Embryonic facial prominence (tissue), 1 donor: ENCODE results near the gene MESP1.

ENCODE experiments used
- DNase-seq: peaks from one replicate; pipeline ENCODE4 v3.0.0-alpha.2; 2016; ENCODE audit errors: extremely low spot score

Gene MESP1

GRCh38 chr15:89781055-89781454 lies 30.0 kb upstream of the MESP1 start:
- DNase-seq, result no peak

GRCh38 chr15:89780601-89781000 lies 29.6 kb upstream of the MESP1 start:
- no peak for DNase-seq

GRCh38 chr15:89778861-89779260 lies 27.8 kb upstream of the MESP1 start:
- DNase-seq, result no peak

GRCh38 chr15:89777782-89778380 lies 26.8 kb upstream of the MESP1 start:
- DNase-seq, result no peak

- DNase-seq, result no peak
These were observed 26.2 kb upstream of the MESP1 start for GRCh38 chr15:89777073-89777751.

GRCh38 chr15:89776274-89777072 lies 25.4 kb upstream of the MESP1 start, which contains the start of gene MESP2:
MESP2 (plus strand) TSS chr15:89776332; CDS start chr15:89776358, 26 bp downstream.
- DNase-seq, result no peak

- DNase-seq, result no peak
These were observed 24.8 kb upstream of the MESP1 start for GRCh38 chr15:89775815-89776214.

GRCh38 chr15:89774492-89774891 lies 23.4 kb upstream of the MESP1 start:
- DNase-seq, result no peak

- DNase-seq, result no peak
These were observed 22.0 kb upstream of the MESP1 start for GRCh38 chr15:89772932-89773583.

GRCh38 chr15:89770041-89770440 lies 19.0 kb upstream of the MESP1 start:
- DNase-seq, result no peak

- DNase-seq, result no peak
These were observed 18.3 kb upstream of the MESP1 start for GRCh38 chr15:89769366-89769765.

- DNase-seq, result no peak
These were observed 17.0 kb upstream of the MESP1 start for GRCh38 chr15:89768071-89768500.

- DNase-seq, result no peak
These were observed 16.4 kb upstream of the MESP1 start for GRCh38 chr15:89767411-89767915.

GRCh38 chr15:89766357-89767311 lies 15.6 kb upstream of the MESP1 start:
- DNase-seq, result no peak

- DNase-seq, result no peak
These were observed 14.6 kb upstream of the MESP1 start for GRCh38 chr15:89765694-89766093.

GRCh38 chr15:89761929-89762328 lies 10.9 kb upstream of the MESP1 start:
- DNase-seq, result no peak

- DNase-seq, result no peak
These were observed 10.2 kb upstream of the MESP1 start for GRCh38 chr15:89761009-89761831.

- DNase-seq, result no peak
These were observed 9.4 kb upstream of the MESP1 start for GRCh38 chr15:89760303-89761008.

- no peak for DNase-seq
These were observed 8.8 kb upstream of the MESP1 start for GRCh38 chr15:89759835-89760234.
